Measurements from ENCODE around the gene NFATC1.

The NFATC1 gene

DNA sequence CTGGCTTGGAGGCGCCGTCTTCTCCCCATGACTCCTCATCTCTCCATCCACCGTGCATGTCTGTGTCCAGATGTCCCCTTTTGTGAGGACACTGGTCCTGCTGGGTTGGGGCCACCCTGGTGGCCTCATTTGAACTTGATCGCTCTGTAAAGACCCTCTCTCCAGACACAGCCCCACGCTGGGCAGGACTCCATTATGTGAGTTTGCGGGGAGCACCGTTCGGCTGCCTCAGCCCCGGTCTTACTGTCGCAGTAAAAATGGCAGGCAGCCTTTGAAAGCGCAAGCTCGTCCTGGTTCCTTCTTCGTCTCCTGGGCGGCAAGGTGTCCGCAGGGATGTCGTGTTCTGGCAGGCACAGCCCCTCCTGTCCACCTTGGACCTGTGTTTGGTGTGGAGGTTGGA lies 17.7 kb downstream of the NFATC1 start:
- H3K79me2 ChIP-seq (ENCODE audit: insufficient read depth, low read length) = no peaks in the 10 kb centered on the region
- no peak for TF ChIP-seq EZH2 (IDR thresholded peaks at IDR 0.05; ENCODE audit: borderline replicate concordance, low read depth, low read length, severe bottlenecking)
- TF ChIP-seq, protein P1, sequence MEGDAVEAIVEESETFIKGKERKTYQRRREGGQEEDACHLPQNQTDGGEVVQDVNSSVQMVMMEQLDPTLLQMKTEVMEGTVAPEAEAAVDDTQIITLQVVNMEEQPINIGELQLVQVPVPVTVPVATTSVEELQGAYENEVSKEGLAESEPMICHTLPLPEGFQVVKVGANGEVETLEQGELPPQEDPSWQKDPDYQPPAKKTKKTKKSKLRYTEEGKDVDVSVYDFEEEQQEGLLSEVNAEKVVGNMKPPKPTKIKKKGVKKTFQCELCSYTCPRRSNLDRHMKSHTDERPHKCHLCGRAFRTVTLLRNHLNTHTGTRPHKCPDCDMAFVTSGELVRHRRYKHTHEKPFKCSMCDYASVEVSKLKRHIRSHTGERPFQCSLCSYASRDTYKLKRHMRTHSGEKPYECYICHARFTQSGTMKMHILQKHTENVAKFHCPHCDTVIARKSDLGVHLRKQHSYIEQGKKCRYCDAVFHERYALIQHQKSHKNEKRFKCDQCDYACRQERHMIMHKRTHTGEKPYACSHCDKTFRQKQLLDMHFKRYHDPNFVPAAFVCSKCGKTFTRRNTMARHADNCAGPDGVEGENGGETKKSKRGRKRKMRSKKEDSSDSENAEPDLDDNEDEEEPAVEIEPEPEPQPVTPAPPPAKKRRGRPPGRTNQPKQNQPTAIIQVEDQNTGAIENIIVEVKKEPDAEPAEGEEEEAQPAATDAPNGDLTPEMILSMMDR (IDR thresholded peaks at IDR 0.05; ENCODE audit: borderline replicate concordance, extremely low read depth, low read length, poor library complexity, severe bottlenecking) = no peak
- ATAC-seq (ENCODE audit: insufficient read depth, low read depth) (no peak), DNase-seq (no peak)
- H3K9me3 ChIP-seq (ENCODE audit: insufficient read depth, low read length, severe bottlenecking) = no peaks in the 10 kb centered on the region
- H3K27ac ChIP-seq (ENCODE audit: low read length) = no peak overlapping the region
- peaks cover 33% of the 10 kb centered on the region for H4K20me1 ChIP-seq (ENCODE audit: insufficient read depth, low read length)
- H3K4me3 ChIP-seq (ENCODE audit: low read depth in 1 of 2, low read length in 2 of 2) = no peak overlapping the region
- peaks cover 34% of the 10 kb centered on the region for H3K36me3 ChIP-seq (ENCODE audit: insufficient read depth, low read length)
- no peaks in the 10 kb centered on the region for H3K27me3 ChIP-seq (ENCODE audit: insufficient read depth, low read length, poor library complexity)
- H3K4me1 ChIP-seq (ENCODE audit: insufficient read depth, low read length) = no peaks in the 10 kb centered on the region
- H2AFZ ChIP-seq (ENCODE audit: low read depth, low read length) = no peak overlapping the region
- H3K9ac ChIP-seq (ENCODE audit: low read depth, low read length) = no peak overlapping the region
- H3K4me2 ChIP-seq (ENCODE audit: insufficient read depth, low read length) = no peak overlapping the region

DNA sequence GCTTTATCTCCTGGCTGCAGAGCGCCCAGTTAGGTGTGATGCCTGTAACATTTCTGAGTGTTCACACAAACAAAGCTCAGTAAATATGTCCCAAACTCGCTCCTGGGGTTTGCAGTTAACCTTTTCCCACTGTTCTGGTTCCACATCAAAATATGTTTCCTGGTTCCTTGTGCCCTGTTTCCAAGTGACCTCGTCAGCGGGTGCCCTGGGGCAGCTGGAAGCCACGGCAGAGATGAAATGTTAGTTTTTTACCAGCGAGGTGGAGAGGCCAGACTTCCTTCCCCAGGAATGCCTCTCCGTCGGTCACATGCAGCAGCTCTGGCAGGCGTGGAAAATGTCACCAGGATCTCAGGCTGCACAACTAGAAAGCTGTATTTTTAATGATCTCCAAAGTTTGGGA lies 18.2 kb downstream of the NFATC1 start:
- Histone ChIP-seq H3K79me2 (ENCODE audit: insufficient read depth, low read length) (no peaks in the 10 kb centered on the region), H3K4me1 (ENCODE audit: insufficient read depth, low read length) (no peaks in the 10 kb centered on the region), H3K9me3 (ENCODE audit: insufficient read depth, low read length, severe bottlenecking) (no peaks in the 10 kb centered on the region), H3K9ac (ENCODE audit: low read depth, low read length) (no peak overlapping the region), H3K27ac (ENCODE audit: low read length) (no peak overlapping the region), H3K4me3 (ENCODE audit: low read depth in 1 of 2, low read length in 2 of 2) (no peak overlapping the region), H3K4me2 (ENCODE audit: insufficient read depth, low read length) (no peak overlapping the region), H3K36me3 (ENCODE audit: insufficient read depth, low read length) (peaks cover 34% of the 10 kb centered on the region), H4K20me1 (ENCODE audit: insufficient read depth, low read length) (peaks cover 38% of the 10 kb centered on the region), H3K27me3 (ENCODE audit: insufficient read depth, low read length, poor library complexity) (no peaks in the 10 kb centered on the region), H2AFZ (ENCODE audit: low read depth, low read length) (no peak overlapping the region)
- DNase-seq = no peak
- TF ChIP-seq EZH2 (IDR thresholded peaks at IDR 0.05; ENCODE audit: borderline replicate concordance, low read depth, low read length, severe bottlenecking) = no peak
- TF ChIP-seq, protein P1 (IDR thresholded peaks at IDR 0.05; ENCODE audit: borderline replicate concordance, extremely low read depth, low read length, poor library complexity, severe bottlenecking) = no peak
- no peak for ATAC-seq (ENCODE audit: insufficient read depth, low read depth)

GRCh38 chr18:79416022-79416676 lies 20.4 kb downstream of the NFATC1 start:
- H3K27ac ChIP-seq (ENCODE audit: low read length) = no peak overlapping the region
- no peak overlapping the region for H3K4me3 ChIP-seq (ENCODE audit: low read depth in 1 of 2, low read length in 2 of 2)
- peaks cover 31% of the 10 kb centered on the region for H3K36me3 ChIP-seq (ENCODE audit: insufficient read depth, low read length)
- H3K4me2 ChIP-seq (ENCODE audit: insufficient read depth, low read length) = no peak overlapping the region
- no peak overlapping the region for H2AFZ ChIP-seq (ENCODE audit: low read depth, low read length)
- no peaks in the 10 kb centered on the region for H3K9me3 ChIP-seq (ENCODE audit: insufficient read depth, low read length, severe bottlenecking)
- TF ChIP-seq, protein P1 (IDR thresholded peaks at IDR 0.05; ENCODE audit: borderline replicate concordance, extremely low read depth, low read length, poor library complexity, severe bottlenecking) = no peak
- TF ChIP-seq EZH2 (IDR thresholded peaks at IDR 0.05; ENCODE audit: borderline replicate concordance, low read depth, low read length, severe bottlenecking) = no peak
- H3K27me3 ChIP-seq (ENCODE audit: insufficient read depth, low read length, poor library complexity) = no peaks in the 10 kb centered on the region
- ATAC-seq (ENCODE audit: insufficient read depth, low read depth) = no peak
- H3K4me1 ChIP-seq (ENCODE audit: insufficient read depth, low read length) = no peaks in the 10 kb centered on the region
- H3K79me2 ChIP-seq (ENCODE audit: insufficient read depth, low read length) = no peaks in the 10 kb centered on the region
- peaks cover 33% of the 10 kb centered on the region for H4K20me1 ChIP-seq (ENCODE audit: insufficient read depth, low read length)
- no peak overlapping the region for H3K9ac ChIP-seq (ENCODE audit: low read depth, low read length)
- DNase-seq = no peak

Measured in DND-41 (cell line).